HepG2 (cell line): Measurements from ENCODE around the gene AUH.
A peak's percentile ranks its signal among the peaks of the same experiment; 100 is the strongest.

Experiments
- CENPX ChIP-seq: sonication (generic); formaldehyde crosslinking; IDR thresholded peaks from 2 replicates; pipeline ENCODE4 v1.9.0; 2021; ENCODE audit warnings: mild to moderate bottlenecking, missing genetic modification reagents, moderate library complexity
- EHMT2 ChIP-seq: fragments of 200-600 bp; sonication (generic); IDR thresholded peaks from 2 replicates; pipeline ENCODE4 v1.7.0; 2017; ENCODE audit warnings: antibody characterized with exemption, low read depth, low read length, borderline replicate concordance
- ESRRA ChIP-seq: sonication (generic); formaldehyde crosslinking; IDR thresholded peaks from 2 replicates; pipeline ENCODE4 v1.5.1; 2020; ENCODE audit warnings: mild to moderate bottlenecking, low read depth, missing genetic modification reagents
- FUBP1 ChIP-seq: sonication (generic); formaldehyde crosslinking; IDR thresholded peaks from 2 replicates; pipeline ENCODE4 v1.5.1; 2020; ENCODE audit warnings: missing genetic modification reagents, mild to moderate bottlenecking, borderline replicate concordance
- JUN ChIP-seq: sonication (generic); formaldehyde crosslinking; IDR thresholded peaks from 2 replicates; pipeline ENCODE4 v1.4.0; 2020; ENCODE audit warnings: mild to moderate bottlenecking, missing genetic modification reagents
- RFX5 ChIP-seq: IDR thresholded peaks from 2 replicates; pipeline ENCODE4 v1.6.1; 2011; ENCODE audit warnings: low read depth, low read length, improper control_type of control experiment
- STAT5B ChIP-seq: sonication (generic); formaldehyde crosslinking; IDR thresholded peaks from 2 replicates; pipeline ENCODE4 v1.4.0; 2020; ENCODE audit warnings: missing genetic modification reagents

DNA sequence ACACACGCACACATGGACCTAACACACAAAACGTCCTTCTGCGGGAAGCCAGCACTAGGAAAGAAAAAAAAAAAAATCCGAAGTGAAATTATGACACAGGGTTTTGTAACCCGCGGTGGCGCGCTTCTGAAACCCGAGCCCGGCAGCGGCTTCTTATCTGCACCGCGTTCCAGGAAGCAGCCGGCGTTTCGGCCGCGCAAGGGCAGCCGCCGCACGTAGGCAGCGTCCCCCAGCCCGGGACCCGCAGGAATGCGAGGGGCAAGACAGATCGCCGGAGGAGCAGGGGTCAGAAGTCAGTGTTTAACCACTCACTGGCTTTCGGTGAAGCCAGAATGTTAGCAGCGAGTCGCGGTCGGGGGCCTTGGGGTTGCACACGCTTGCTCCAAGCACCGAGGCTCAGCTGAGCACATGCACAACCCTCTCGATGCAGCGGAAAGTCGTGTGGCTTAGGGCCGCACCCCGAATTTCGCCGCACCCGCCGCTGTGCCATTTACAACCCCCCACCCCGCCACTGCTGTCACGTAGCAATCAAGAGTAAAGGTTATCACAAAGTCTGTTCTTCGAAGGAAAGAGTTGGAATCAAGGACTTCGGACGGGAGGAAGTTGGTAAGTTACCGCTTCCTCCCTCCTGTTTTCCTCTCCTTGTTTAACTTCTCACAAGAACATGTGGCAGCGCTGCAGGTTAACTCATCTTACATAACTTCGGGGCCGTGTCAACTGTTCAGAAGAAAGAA, 167.9 kb downstream of the AUH start:
- TF ChIP-seq EHMT2 (no peak), ESRRA (CRISPR knock-in tag) (peak; percentile 90), JUN (CRISPR knock-in tag) (0 out of 2 replicates have a peak, but pooled peaks have one; percentile 41), STAT5B (CRISPR knock-in tag) (no peak), CENPX (no peak), RFX5 (0 out of 2 replicates have a peak, but pooled peaks have one; percentile 29), FUBP1 (CRISPR knock-in tag) (no peak)
